HG03108 (cell line): ENCODE data around the gene CAV2.
A peak's percentile ranks its signal among the peaks of the same experiment; 100 is the strongest.

ENCODE experiments used
- ATAC-seq: cut with Tn5 transposase; IDR thresholded peaks from one replicate; pipeline ENCODE4 v1.9.1; 2021; ENCODE audit warnings: moderate library complexity; ENCODE audit not compliant: unreplicated experiment

CAV2 gene

GRCh38 chr7:116522247-116522646, 22.7 kb downstream of the CAV2 start:
- ATAC-seq, result no peak

- no peak for ATAC-seq
Observed at GRCh38 chr7:116524221-116524608, 24.7 kb downstream of the CAV2 start.

GRCh38 chr7:116524609-116525297, 25.2 kb downstream of the CAV2 start, which contains the start of gene CAV1:
Gene CAV1, plus strand, starts transcription at chr7:116525036. Its CDS starts 27 bp downstream, at chr7:116525063.
- ATAC-seq, result no peak

GRCh38 chr7:116525298-116525912, 25.9 kb downstream of the CAV2 start:
- peak; percentile 46 for ATAC-seq

GRCh38 chr7:116525913-116526861, 26.6 kb downstream of the CAV2 start:
- ATAC-seq, result peak; percentile 88

GRCh38 chr7:116526897-116527296, 27.4 kb downstream of the CAV2 start:
- no peak for ATAC-seq

- no peak for ATAC-seq
Observed at GRCh38 chr7:116527521-116527920, 28.0 kb downstream of the CAV2 start.

- ATAC-seq, result no peak
Observed at GRCh38 chr7:116528008-116528789, 28.7 kb downstream of the CAV2 start.

- ATAC-seq, result no peak
Observed at GRCh38 chr7:116529250-116529649, 29.7 kb downstream of the CAV2 start.

GRCh38 chr7:116530107-116530820, 30.7 kb downstream of the CAV2 start:
- no peak for ATAC-seq

- no peak for ATAC-seq
Observed at GRCh38 chr7:116532102-116532688, 32.7 kb downstream of the CAV2 start.

- no peak for ATAC-seq
Observed at GRCh38 chr7:116534790-116535189, 35.3 kb downstream of the CAV2 start.

GRCh38 chr7:116535416-116535815, 35.9 kb downstream of the CAV2 start:
- ATAC-seq, result no peak

- ATAC-seq, result no peak
Observed at GRCh38 chr7:116538138-116538537, 38.6 kb downstream of the CAV2 start.

GRCh38 chr7:116539879-116540278, 40.3 kb downstream of the CAV2 start:
- no peak for ATAC-seq

GRCh38 chr7:116540743-116541142, 41.2 kb downstream of the CAV2 start:
- no peak for ATAC-seq

GRCh38 chr7:116541951-116542350, 42.4 kb downstream of the CAV2 start:
- no peak for ATAC-seq

GRCh38 chr7:116542618-116543017, 43.1 kb downstream of the CAV2 start:
- no peak for ATAC-seq

GRCh38 chr7:116543664-116544063, 44.1 kb downstream of the CAV2 start:
- ATAC-seq, result no peak

GRCh38 chr7:116544487-116544886, 44.9 kb downstream of the CAV2 start:
- ATAC-seq, result no peak
